HepG2 (cell line): ENCODE results near the gene PXYLP1. TPM values are rescaled to one million over a fixed set of nuclear protein-coding genes. Genes with fewer than 3 reads are reported as not detected.

Experiments used
- CENPX ChIP-seq: sonication (generic); formaldehyde crosslinking; IDR thresholded peaks from 2 replicates; pipeline ENCODE4 v1.9.0; 2021; ENCODE audit warnings: mild to moderate bottlenecking, missing genetic modification reagents, moderate library complexity
- GABPB1 ChIP-seq: IDR thresholded peaks from 2 replicates; pipeline ENCODE4 v1.6.1; 2016; ENCODE audit warnings: mild to moderate bottlenecking, missing genetic modification reagents, moderate library complexity, missing compliant biosample characterization
- IRF2 ChIP-seq: IDR thresholded peaks from 2 replicates; pipeline ENCODE4 v1.6.1; 2018; ENCODE audit warnings: missing genetic modification reagents, missing compliant biosample characterization
- JUN ChIP-seq: sonication (generic); formaldehyde crosslinking; IDR thresholded peaks from 2 replicates; pipeline ENCODE4 v1.4.0; 2020; ENCODE audit warnings: mild to moderate bottlenecking, missing genetic modification reagents
- NFE2L1 ChIP-seq: sonication (generic); formaldehyde crosslinking; IDR thresholded peaks from 2 replicates; pipeline ENCODE4 v1.4.0; 2020; ENCODE audit warnings: missing genetic modification reagents, mild to moderate bottlenecking, borderline replicate concordance
- PHF8 ChIP-seq: sonication (generic); formaldehyde crosslinking; IDR thresholded peaks from 2 replicates; pipeline ENCODE4 v1.5.0; 2020; ENCODE audit warnings: missing genetic modification reagents
- WIZ ChIP-seq: sonication (generic); formaldehyde crosslinking; IDR thresholded peaks from 2 replicates; pipeline ENCODE4 v1.5.1; 2020; ENCODE audit warnings: mild to moderate bottlenecking, missing genetic modification reagents
- ZBED4 ChIP-seq: sonication (generic); formaldehyde crosslinking; IDR thresholded peaks from 2 replicates; pipeline ENCODE4 v1.4.0; 2020; ENCODE audit warnings: missing genetic modification reagents, borderline replicate concordance
- ZBTB4 ChIP-seq: sonication (generic); formaldehyde crosslinking; IDR thresholded peaks from 2 replicates; pipeline ENCODE4 v1.4.0; 2020; ENCODE audit warnings: missing genetic modification reagents, mild to moderate bottlenecking, borderline replicate concordance
- ZHX1 ChIP-seq: sonication (generic); formaldehyde crosslinking; IDR thresholded peaks from 2 replicates; pipeline ENCODE4 v1.8.1; 2022; ENCODE audit warnings: low read depth, mild to moderate bottlenecking, missing genetic modification reagents
- ZNF777 ChIP-seq: sonication (generic); formaldehyde crosslinking; IDR thresholded peaks from 2 replicates; pipeline ENCODE4 v1.4.0; 2020; ENCODE audit warnings: missing genetic modification reagents
- polyA plus RNA-seq, 8 experiments: library from polyadenylated mRNA; depleted of rRNA in 3 of 8; stranded (reverse) in 7 of 8; unstranded in 1 of 8; fragments of >200 nt; fragmentation: Illumina TruSeq in 4 of 8; extraction: Trizol in 4 of 8; gene quantifications; 2 replicates each; pipeline versions ENCODE4 v1.2.1 to v1.2.3, GENCODE V29; 2011 to 2016; ENCODE audit warnings: low read depth in 4 of 8, missing spikeins in 1 of 8, mixed read lengths in 1 of 8; ENCODE audit not compliant: insufficient read depth in 1 of 8
- total RNA-seq, 5 experiments: library from RNA; depleted of rRNA; stranded (reverse); fragments of >200 nt; fragmentation: Illumina TruSeq; extraction: Trizol; gene quantifications; 2 replicates each; pipeline ENCODE4 v1.2.3, GENCODE V29; 2016; ENCODE audit warnings: low read depth in 1 of 5

PXYLP1 gene
- total and polyA plus RNA-seq, 2 of the 13 experiments (the other 11 are each of a cell fraction or from before 2014, with no cell fraction given) = 4.9 to 8.1 TPM

- TF ChIP-seq ZHX1 = peak; percentile 65; the same call in 1 of the 2 replicates
- TF ChIP-seq JUN = 0 out of 2 replicates have a peak, but pooled peaks have one; percentile 24
- peak; percentile 64; the same call in 1 of the 2 replicates for TF ChIP-seq GABPB1 (CRISPR knock-in tag)
- TF ChIP-seq IRF2 (CRISPR knock-in tag) = 0 out of 2 replicates have a peak, but pooled peaks have one; percentile 45
- peak; percentile 86 for TF ChIP-seq PHF8 (CRISPR knock-in tag)
- TF ChIP-seq NFE2L1 (CRISPR knock-in tag) = 0 out of 2 replicates have a peak, but pooled peaks have one; percentile 70
- TF ChIP-seq CENPX (CRISPR knock-in tag) = no peak
- TF ChIP-seq ZBED4 (CRISPR knock-in tag) = 0 out of 2 replicates have a peak, but pooled peaks have one; percentile 29
- TF ChIP-seq WIZ (CRISPR knock-in tag) = no peak
- TF ChIP-seq ZNF777 (CRISPR knock-in tag) = peak; percentile 59; the same call in 1 of the 2 replicates
- TF ChIP-seq ZBTB4 (CRISPR knock-in tag) = 0 out of 2 replicates have a peak, but pooled peaks have one; percentile 43
Observed at GRCh38 chr3:141231101-141231951, at the start of gene PXYLP1 (continued).
